HG02870 (cell line): Measurements from ENCODE around the gene NCAPH2.
"Not testable (repeated sequence)": the region's sequence is repeated elsewhere in the genome, so short reads cannot be mapped to it uniquely, and the experiment has no call there.

Source experiments
- ATAC-seq: cut with Tn5 transposase; IDR thresholded peaks from one replicate; pipeline ENCODE4 v1.9.1; 2021; ENCODE audit warnings: mild to moderate bottlenecking, moderate library complexity; ENCODE audit not compliant: unreplicated experiment

Gene NCAPH2

GRCh38 chr22:50516891-50517290 is 8.9 kb downstream of the NCAPH2 start:
- ATAC-seq: no peak

- no peak for ATAC-seq
Measured at GRCh38 chr22:50517495-50518260, 9.7 kb downstream of the NCAPH2 start.

- no peak for ATAC-seq
Measured at GRCh38 chr22:50518606-50519005, 10.6 kb downstream of the NCAPH2 start.

GRCh38 chr22:50519151-50519550 is 11.1 kb downstream of the NCAPH2 start:
- no peak for ATAC-seq

- not testable (repeated sequence) for ATAC-seq
Measured at GRCh38 chr22:50520184-50520583, 12.2 kb downstream of the NCAPH2 start.

GRCh38 chr22:50520826-50521453 is 12.9 kb downstream of the NCAPH2 start:
- ATAC-seq: no peak

GRCh38 chr22:50521710-50522109 is 13.7 kb downstream of the NCAPH2 start:
- ATAC-seq: no peak

GRCh38 chr22:50522208-50522805 is 14.3 kb downstream of the NCAPH2 start:
- ATAC-seq: no peak

- no peak for ATAC-seq
Measured at GRCh38 chr22:50522806-50523438, 14.9 kb downstream of the NCAPH2 start.

- ATAC-seq: no peak
Measured at GRCh38 chr22:50523458-50523805, 15.4 kb downstream of the NCAPH2 start.

GRCh38 chr22:50523806-50524675 is 16.0 kb downstream of the NCAPH2 start:
- ATAC-seq: no peak

- no peak for ATAC-seq
Measured at GRCh38 chr22:50524676-50525103, 16.7 kb downstream of the NCAPH2 start.

GRCh38 chr22:50525104-50525857 is 17.3 kb downstream of the NCAPH2 start, which contains the start of gene SCO2:
Gene SCO2, minus strand, starts transcription at chr22:50525598. Its CDS starts 1,187 bp downstream, at chr22:50524411.
- peak; percentile 41 for ATAC-seq

- ATAC-seq: no peak
Measured at GRCh38 chr22:50525858-50526107, 17.8 kb downstream of the NCAPH2 start.

GRCh38 chr22:50526108-50526833 is 18.2 kb downstream of the NCAPH2 start:
- peak; percentile 24 for ATAC-seq

- no peak for ATAC-seq
Measured at GRCh38 chr22:50526834-50527801, 19.1 kb downstream of the NCAPH2 start.

GRCh38 chr22:50527921-50528681 is 20.1 kb downstream of the NCAPH2 start:
- no peak for ATAC-seq
